Neural cell (in vitro differentiated cells): ENCODE data around the gene RNU1-3.
"Not testable (repeated sequence)": the region's sequence is repeated elsewhere in the genome, so short reads cannot be mapped to it uniquely, and the experiment has no call there.

ENCODE experiments used
- CTCF ChIP-seq: fragments of 450-650 bp; IDR thresholded peaks from 2 replicates; pipeline ENCODE4 v1.5.1; 2014; ENCODE audit warnings: antibody characterized with exemption, mild to moderate bottlenecking, moderate library complexity; ENCODE audit not compliant: poor library complexity, severe bottlenecking
- EZH2 ChIP-seq: fragments of 200-600, 300-800 bp; shearing (Covaris generic), sonication (generic); IDR thresholded peaks from 2 replicates; pipeline ENCODE4 v1.6.1; 2014; ENCODE audit warnings: antibody characterized with exemption, low read length, borderline replicate concordance, mild to moderate bottlenecking; ENCODE audit not compliant: insufficient read depth, poor library complexity, severe bottlenecking
- POLR2AphosphoS5 ChIP-seq: IDR thresholded peaks from 2 replicates; pipeline ENCODE4 v1.6.1; 2012
- REST ChIP-seq: IDR thresholded peaks from 2 replicates; pipeline ENCODE4 v1.6.1; 2012; ENCODE audit warnings: borderline replicate concordance

DNA sequence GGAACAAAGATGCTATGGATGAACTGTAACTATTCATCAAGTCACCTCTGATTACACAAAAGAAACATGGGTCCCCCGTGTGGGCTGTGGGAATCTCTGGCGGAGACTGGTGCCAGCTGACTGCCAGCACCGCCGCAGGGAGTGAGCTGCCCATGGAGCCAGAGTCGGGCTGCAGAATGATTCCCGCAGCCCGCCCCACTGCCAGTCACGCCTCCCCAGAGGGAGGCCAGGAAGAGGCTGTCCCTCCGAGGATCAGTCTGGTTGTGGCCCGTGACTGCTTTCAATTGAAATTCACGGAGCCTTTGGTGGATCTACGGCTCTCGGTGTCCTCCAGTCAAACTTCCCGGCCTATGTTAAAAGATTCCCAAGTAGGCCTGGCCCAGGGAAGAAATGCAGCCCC lies 45.8 kb upstream of the RNU1-3 start:
- TF ChIP-seq CTCF, EZH2, REST, POLR2AphosphoS5: not testable (repeated sequence)
